Heart right ventricle (tissue), 16 donors: ENCODE results near the gene DGCR2. TPM values are rescaled to one million over a fixed set of nuclear protein-coding genes. Genes with fewer than 3 reads are reported as not detected.
"Not testable (repeated sequence)": the region's sequence is repeated elsewhere in the genome, so short reads cannot be mapped to it uniquely, and the experiment has no call there.

Source experiments
- ATAC-seq, 8 donors: fragments of 200-7000 bp; cut with Tn5 transposase; one replicate each; pipeline ENCODE4 v1.9.1; 2020; ENCODE audit warnings: mild to moderate bottlenecking in 8 of 8, moderate library complexity in 8 of 8, moderate number of reproducible peaks in 1 of 8
- DNase-seq, 2 donors: peaks; one replicate each; pipeline ENCODE4 v3.0.0-alpha.2; 2020
- H3K27ac ChIP-seq, 10 donors: fragments of 200-600 bp; sonication (generic) in 2 of 10; one replicate each; pipeline versions ENCODE4 v1.5.0 to v1.8.0; 2020 to 2022; ENCODE audit warnings: mild to moderate bottlenecking in 3 of 10
- H3K27me3 ChIP-seq, 7 donors: fragments of 200-600 bp; one replicate each; pipeline ENCODE4 v1.8.0; 2021 to 2022; ENCODE audit warnings: mild to moderate bottlenecking in 2 of 7
- H3K36me3 ChIP-seq, 9 donors: fragments of 200-600 bp; sonication (generic) in 1 of 9; one replicate each; pipeline versions ENCODE4 v1.5.0 to v1.8.0; 2020 to 2022; ENCODE audit warnings: mild to moderate bottlenecking in 2 of 9
- H3K4me1 ChIP-seq, 9 donors: fragments of 200-600 bp; sonication (generic) in 1 of 9; one replicate each; pipeline versions ENCODE4 v1.5.0 to v1.8.0; 2020 to 2022; ENCODE audit warnings: mild to moderate bottlenecking in 4 of 9
- H3K4me3 ChIP-seq, 10 donors: fragments of 200-600 bp; sonication (generic) in 2 of 10; one replicate each; pipeline versions ENCODE4 v1.5.0 to v1.8.0; 2020 to 2022; ENCODE audit warnings: mild to moderate bottlenecking in 7 of 10, moderate library complexity in 2 of 10
- H3K9me3 ChIP-seq, 11 donors: fragments of 200-600 bp in 10 of 11; sonication (generic) in 2 of 11; one replicate each; pipeline versions ENCODE4 v1.5.0 to v1.8.0; 2013 to 2022; ENCODE audit warnings: mild to moderate bottlenecking in 2 of 11, control low read depth in 1 of 11, moderate library complexity in 1 of 11
- WGBS, 2 donors: extraction: QIAGEN DNeasy Blood & Tissue Kit; methylation state at CpG; one replicate each; pipeline ENCODE4 v1.1.7; 2013; ENCODE audit warnings: inconsistent platforms in 1 of 2; 5-methylcytosine and 5-hydroxymethylcytosine counted together
- intact Hi-C, 10 donors: fragments of 100-400 bp; cut with DNase I; formaldehyde crosslinking; loops; one replicate each; pipeline versions ENCODE4 v1.11.1 to v1.14.2; 2022
- polyA plus RNA-seq, 2 donors: library from polyadenylated mRNA; stranded (reverse); fragments of 200-250 nt; gene quantifications; one replicate each; pipeline ENCODE4 v1.2.3, GENCODE V29; 2013
- total RNA-seq, 10 donors: library from RNA; stranded (reverse); fragmentation: NEBNext Ultra II Directional in 3 of 10; extraction: Animal tissue kit (Norgen Biotek cat#: 25700) in 3 of 10; gene quantifications; one replicate each; pipeline versions ENCODE4 v1.2.1 to v1.2.4, GENCODE V29; 2021 to 2023
- donor health status: Arrhythmogenic right ventricular cardiomyopathy.
- donor health status: ischemic (EF 13 %, LVEDD 7.1; RV severe dilation, severe dysfunction).
- donor health status: healthy with polysubstance abuse.
- donor health status: DM: no; HTN: yes; CAD: no.
- donor health status: DM: no; HTN: no; CAD: no.
- donor health status: ischemic (EF 25% LVEDD 6.9; RV normal size, moderate dysfunction).
- donor health status: ischemic (EF 25% LVEDD 5.7; RV mildly dilated, moderate dysfunction).
- donor health status: healthy.
- donor health status: DM: yes; HTN: yes; CAD: no.
- donor health status: Ischemic cardiomyopathy.
- donor health status: ischemic (EF 35%, LVEDD 5.7; RV mildly dilated, moderate dysfunction).
- donor health status: nonischemic (EF 11% LVEDD 7.7; RV severe dilation, severe dysfunction).
- donor health status: DM: yes; HTN: yes; CAD: no.
- donor health status: PGD.
- donor health status: ischemic (EF 29% LVEDD 5.4; RV normal size, mild dysfunction).
- donor health status: nonischemic (EF 23%, LVEDD 6.1; RV moderate dilation, normal function).

DGCR2 gene
- total and polyA plus RNA-seq, 12 donors: 17.0 to 58.0 (median 39.1) TPM

DNA sequence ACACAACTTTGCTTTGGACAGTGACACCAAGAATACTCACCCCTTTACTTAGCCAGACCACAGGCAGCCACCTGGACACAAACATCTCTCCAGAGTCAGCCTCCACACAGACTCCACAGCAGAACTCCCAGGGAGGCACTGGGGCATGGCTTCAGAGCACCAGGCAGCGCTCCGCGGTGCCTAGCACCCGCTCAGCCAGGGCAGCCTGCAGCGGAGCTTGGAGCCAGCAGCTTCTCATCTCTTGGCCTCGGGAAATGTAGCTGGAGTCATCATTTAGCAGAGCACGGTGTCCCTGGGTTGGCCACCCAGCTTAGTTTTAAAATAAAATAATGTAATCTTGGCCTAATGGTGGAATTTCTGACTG lies 91.3 kb downstream of the DGCR2 start:
- DNase-seq, intact Hi-C loops: not testable (repeated sequence)
- 80 to 90% methylated on average over 7 of the region's 7 CpGs for WGBS, 2 donors

DNA sequence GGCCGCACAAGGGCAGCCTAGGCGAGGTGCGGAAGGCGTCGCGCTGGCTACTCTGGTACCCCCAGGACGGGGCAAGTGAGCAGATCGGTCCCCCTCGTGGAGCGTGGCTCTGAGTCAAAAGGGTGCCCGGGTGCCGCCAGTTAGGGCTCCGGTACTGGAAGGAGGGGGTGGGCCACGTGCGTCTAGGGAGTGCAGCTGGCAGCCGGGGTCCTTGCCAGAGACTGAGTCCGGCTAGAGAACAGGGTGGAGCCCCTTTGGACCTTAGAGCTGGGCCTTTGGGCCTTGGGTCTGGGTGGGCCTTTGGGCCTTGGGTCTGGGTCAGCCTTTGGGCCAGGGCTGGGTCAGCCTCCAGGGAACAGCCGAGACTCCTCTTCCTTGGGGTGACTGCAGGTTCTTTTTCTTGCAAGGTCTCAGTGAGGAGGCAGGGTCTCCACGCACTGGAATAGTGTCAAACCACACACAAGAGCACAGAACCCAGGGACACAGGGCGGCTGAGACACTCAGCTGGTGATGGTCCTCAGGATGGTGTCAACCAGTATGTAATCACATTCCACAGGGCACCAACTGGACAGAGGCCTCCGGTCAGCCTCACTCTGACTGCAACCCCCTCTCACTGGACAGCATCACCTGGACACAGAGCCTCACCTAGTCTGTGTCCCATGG lies 91.9 kb downstream of the DGCR2 start:
- DNase-seq, ATAC-seq, H3K4me1 ChIP-seq, H3K36me3 ChIP-seq, H3K4me3 ChIP-seq, intact Hi-C loops, H3K27ac ChIP-seq, H3K9me3 ChIP-seq: not testable (repeated sequence)
- peaks cover 0 to 33% (median 22%) of the 10 kb centered on the region in 7 donors for H3K27me3 ChIP-seq
- 39 to 58% methylated on average over 15 to 19 of the region's 21 CpGs for WGBS, 2 donors

More for the DNA sequence above, 91.3 kb downstream of the DGCR2 start:
- H3K9me3 ChIP-seq, H3K36me3 ChIP-seq, H3K27ac ChIP-seq, H3K4me3 ChIP-seq, H3K4me1 ChIP-seq, ATAC-seq: not testable (repeated sequence)
- H3K27me3 ChIP-seq: peaks cover 0 to 33% (median 22%) of the 10 kb centered on the region in 7 donors

DNA sequence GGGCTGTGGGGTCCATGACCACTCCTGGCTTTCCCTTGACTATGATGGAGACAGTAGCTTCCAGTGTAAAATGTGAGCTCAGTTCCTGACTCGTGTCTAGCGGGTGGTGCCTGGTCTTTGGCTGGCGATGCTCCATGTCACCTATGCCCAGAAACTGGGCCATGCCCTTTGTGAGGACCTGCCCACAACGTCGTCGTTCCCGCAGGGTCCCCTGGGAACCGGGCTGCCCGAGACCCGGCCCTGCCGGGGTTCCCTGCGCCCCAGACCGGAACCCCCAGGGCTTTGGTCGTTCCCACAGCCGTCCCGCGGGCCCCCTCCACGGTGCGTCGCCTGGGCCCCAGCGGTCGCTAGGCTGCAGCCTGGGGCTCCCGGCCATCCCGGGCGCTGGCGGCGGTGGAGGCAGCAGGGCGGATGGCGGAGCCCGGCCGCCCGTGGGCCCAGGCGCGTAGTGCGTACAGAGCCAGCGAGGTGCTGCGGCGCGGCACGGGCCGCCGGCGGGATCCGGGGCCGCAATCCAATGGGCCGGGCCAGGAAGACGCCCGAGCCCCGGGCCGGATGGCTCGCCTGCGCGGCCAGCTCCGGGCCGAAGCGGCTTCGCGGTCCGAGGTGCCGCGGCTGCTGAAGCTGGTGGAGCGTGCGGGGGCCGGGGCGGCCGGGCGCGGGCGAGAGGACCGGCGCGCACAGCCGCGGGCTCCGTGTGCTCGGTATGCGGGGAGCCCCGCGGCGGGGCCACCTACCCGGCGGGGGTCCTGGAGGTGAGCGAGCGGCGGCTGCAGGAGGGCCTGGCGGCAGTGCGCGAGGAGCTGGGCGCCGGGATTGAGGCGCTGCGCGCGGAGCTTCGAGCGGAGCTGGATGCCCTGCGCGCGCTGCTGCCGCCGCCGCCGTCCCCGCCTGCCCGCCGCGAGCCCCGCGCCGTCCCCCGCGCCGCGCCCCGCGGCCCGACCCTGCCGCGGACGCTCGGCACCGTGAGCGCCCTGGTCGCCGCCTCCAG lies 92.8 kb downstream of the DGCR2 start:
- H3K9me3 ChIP-seq, H3K27ac ChIP-seq, H3K4me1 ChIP-seq, intact Hi-C loops, ATAC-seq, DNase-seq, H3K4me3 ChIP-seq, H3K36me3 ChIP-seq: not testable (repeated sequence)
- H3K27me3 ChIP-seq: peaks cover 0 to 39% (median 22%) of the 10 kb centered on the region in 7 donors
- WGBS, 2 donors: 4 to 5% methylated on average over 54 to 104 of the region's 125 CpGs

DNA sequence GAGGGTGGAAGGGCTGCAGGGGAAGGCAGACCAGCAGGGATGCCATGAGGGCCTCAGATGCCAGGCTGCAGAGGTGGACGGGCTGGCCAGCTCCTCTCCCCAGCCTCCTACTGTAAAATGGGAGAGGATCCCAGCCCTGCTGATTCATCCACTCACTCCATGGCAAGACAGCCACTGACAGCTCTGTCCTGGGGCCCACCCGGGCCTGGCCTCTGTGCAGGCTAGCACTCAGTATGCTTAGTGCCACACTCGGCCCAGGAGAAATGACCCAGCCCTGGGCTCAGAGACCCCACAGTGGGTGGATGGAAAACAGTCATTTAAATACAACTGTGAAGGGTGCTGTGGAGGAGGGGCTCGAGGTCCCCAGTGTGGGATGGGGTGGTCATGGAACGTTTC lies 94.2 kb downstream of the DGCR2 start:
- intact Hi-C loops, DNase-seq, H3K4me3 ChIP-seq, H3K27ac ChIP-seq, H3K4me1 ChIP-seq, H3K9me3 ChIP-seq, ATAC-seq, H3K36me3 ChIP-seq: not testable (repeated sequence)
- peaks cover 0 to 39% (median 22%) of the 10 kb centered on the region in 7 donors for H3K27me3 ChIP-seq
- 50 to 52% methylated on average over 4 of the region's 5 CpGs for WGBS, 2 donors

DNA sequence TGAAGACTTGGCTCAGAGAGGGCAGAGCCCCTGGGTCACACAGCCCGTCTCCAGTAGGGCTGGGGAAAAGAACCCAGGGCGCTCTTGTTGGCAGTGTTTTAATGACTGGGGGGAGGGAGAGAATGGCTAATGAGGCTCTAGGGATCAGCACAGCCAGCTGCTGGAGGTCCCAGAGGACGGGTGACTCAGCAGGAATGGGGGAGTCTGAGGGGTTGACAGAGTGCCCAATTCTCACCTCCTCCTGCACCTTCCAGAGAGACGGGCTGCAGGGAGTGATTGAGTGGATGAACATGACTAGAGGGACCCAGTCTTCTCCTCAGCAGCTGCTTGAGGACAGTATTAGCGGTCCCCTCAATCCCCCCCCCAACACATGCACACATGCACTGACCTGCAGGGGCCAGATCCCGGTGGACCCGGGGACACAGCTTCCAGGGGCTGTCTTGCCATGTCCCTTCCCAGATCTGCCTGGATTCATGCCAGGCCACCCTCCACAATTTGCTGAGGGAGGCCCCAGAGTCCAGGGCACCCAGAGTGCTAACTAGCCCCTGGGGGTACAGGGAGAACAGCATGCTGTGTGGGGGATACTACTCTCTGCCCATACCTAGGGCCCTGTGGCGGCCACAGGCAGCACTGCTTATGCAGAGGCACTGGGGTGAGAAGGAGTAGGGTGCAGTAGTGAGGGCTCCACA lies 94.7 kb downstream of the DGCR2 start:
- H3K27ac ChIP-seq, intact Hi-C loops, DNase-seq, H3K4me3 ChIP-seq, H3K4me1 ChIP-seq, ATAC-seq, H3K9me3 ChIP-seq, H3K36me3 ChIP-seq: not testable (repeated sequence)
- WGBS, 2 donors: 47 to 51% methylated on average over 6 to 8 of the region's 8 CpGs
- H3K27me3 ChIP-seq: peaks cover 5 to 44% (median 25%) of the 10 kb centered on the region in 7 donors

DNA sequence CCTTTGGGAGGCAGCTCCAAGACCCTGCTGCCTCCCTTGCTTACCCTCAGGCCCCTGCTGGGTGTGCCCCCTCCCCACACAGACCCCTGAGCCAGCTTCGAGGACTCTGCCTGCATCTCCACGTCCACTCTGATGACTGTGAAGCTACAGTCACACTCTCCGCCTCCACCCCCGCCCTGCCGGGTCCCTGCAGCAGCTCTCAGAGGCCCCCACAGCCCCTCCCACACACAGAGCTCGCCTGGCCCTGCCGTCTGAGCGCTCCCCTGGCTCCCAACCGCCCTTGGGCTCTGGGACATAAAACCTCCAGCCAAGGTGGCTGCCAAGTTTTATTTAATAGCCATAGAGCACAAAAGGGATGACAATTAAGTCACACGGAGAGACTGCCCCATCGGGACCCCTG lies 96.1 kb downstream of the DGCR2 start:
- H3K9me3 ChIP-seq, H3K36me3 ChIP-seq, H3K27ac ChIP-seq, H3K4me3 ChIP-seq, H3K4me1 ChIP-seq, DNase-seq, intact Hi-C loops: not testable (repeated sequence)
- peak in 1 of 8 donors; percentile 20 for ATAC-seq
- peaks cover 6 to 55% (median 31%) of the 10 kb centered on the region in 7 donors for H3K27me3 ChIP-seq
- no CpG with 5 or more reads among the region's 11 CpGs for WGBS, 2 donors

DNA sequence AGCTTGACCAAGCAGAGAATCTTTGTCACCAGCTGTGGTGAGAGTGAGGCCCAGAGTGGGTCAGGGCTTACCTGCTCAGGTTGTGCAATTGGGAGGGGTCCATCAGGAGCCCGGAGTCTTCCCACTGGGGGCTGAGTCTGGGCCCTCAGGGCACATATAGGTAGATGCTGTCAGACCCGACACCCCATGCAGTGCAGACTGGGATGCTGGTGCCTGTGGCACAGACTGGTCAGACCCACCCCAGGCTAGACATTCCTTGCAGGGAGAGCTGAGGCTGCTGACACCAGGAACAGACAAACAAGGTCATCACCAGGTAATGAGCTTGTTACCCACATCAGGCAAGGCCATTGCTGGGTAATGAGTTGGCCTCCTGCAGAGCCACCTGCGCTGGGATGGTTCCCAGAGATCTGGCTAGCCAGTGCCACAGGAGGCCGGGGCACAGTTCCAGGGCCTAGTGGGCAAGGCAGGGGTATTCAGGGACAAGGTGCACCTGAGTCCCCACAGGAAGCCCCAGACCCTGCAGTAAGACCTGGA lies 97.2 kb downstream of the DGCR2 start:
- H3K27ac ChIP-seq, DNase-seq, H3K4me3 ChIP-seq, H3K9me3 ChIP-seq, H3K36me3 ChIP-seq, intact Hi-C loops, H3K4me1 ChIP-seq: not testable (repeated sequence)
- 77 to 85% methylated on average over 4 of the region's 4 CpGs for WGBS, 2 donors
- ATAC-seq: peak in 1 of 8 donors; percentile 18
- H3K27me3 ChIP-seq: peaks cover 6 to 49% (median 24%) of the 10 kb centered on the region in 7 donors

DNA sequence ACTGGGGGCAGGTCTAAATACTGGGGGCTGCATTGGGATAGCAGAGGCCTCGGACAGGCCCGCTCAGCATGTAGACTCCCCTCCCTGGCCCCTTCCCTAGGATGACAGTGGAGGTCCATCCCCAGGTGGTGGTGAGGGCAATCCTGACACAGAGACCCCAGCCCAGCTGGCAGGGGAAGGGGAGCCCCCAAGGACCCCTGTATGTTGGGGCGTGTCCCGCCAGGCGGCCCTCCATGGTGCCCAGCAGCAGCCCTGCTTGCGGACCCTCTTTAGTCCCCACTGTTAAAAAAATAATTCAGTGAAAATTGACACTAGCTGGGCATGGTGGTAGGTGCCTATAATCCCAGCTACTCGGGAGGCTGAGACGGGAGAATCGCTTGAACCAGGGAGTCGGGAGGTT lies 98.3 kb downstream of the DGCR2 start:
- WGBS, 2 donors: 85 to 88% methylated on average over 8 of the region's 10 CpGs
- H3K4me3 ChIP-seq, DNase-seq, H3K36me3 ChIP-seq, intact Hi-C loops, H3K9me3 ChIP-seq, H3K4me1 ChIP-seq, H3K27ac ChIP-seq, ATAC-seq: not testable (repeated sequence)
- H3K27me3 ChIP-seq: peaks cover 6 to 52% (median 26%) of the 10 kb centered on the region in 7 donors
